Stomach (tissue), 4 donors: ENCODE results near the gene PTPRD.

ENCODE experiments used
- EP300 ChIP-seq: sonication (generic); formaldehyde crosslinking; IDR thresholded peaks from one replicate; pipeline ENCODE4 v1.6.1; 2017; ENCODE audit warnings: antibody characterized with exemption
- TF ChIP-seq, protein P1 (sequence below), 7 experiments: fragments of 450-650 bp in 4 of 7; fragments of 200-600 bp in 3 of 7; sonication (generic) in 3 of 7; IDR thresholded peaks; one replicate each; pipeline ENCODE4 v1.5.1; 2016 to 2019; ENCODE audit warnings: antibody characterized with exemption in 7 of 7, control low read depth in 2 of 7, mild to moderate bottlenecking in 1 of 7

- TF ChIP-seq, protein P1, sequence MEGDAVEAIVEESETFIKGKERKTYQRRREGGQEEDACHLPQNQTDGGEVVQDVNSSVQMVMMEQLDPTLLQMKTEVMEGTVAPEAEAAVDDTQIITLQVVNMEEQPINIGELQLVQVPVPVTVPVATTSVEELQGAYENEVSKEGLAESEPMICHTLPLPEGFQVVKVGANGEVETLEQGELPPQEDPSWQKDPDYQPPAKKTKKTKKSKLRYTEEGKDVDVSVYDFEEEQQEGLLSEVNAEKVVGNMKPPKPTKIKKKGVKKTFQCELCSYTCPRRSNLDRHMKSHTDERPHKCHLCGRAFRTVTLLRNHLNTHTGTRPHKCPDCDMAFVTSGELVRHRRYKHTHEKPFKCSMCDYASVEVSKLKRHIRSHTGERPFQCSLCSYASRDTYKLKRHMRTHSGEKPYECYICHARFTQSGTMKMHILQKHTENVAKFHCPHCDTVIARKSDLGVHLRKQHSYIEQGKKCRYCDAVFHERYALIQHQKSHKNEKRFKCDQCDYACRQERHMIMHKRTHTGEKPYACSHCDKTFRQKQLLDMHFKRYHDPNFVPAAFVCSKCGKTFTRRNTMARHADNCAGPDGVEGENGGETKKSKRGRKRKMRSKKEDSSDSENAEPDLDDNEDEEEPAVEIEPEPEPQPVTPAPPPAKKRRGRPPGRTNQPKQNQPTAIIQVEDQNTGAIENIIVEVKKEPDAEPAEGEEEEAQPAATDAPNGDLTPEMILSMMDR (IDR thresholded peaks at IDR 0.05) = no peak
- no peak for TF ChIP-seq EP300
Observed at GRCh38 chr9:8331507-8332330, 2281.1 kb downstream of the PTPRD start.
